ENCODE results near the gene TMEM214.

TMEM214 gene

GRCh38 chr2:27042985-27043634, 10.3 kb downstream of the TMEM214 start:
- no peak overlapping the region for H3K4me3 ChIP-seq (replicated peaks; ENCODE audit: low read depth, low read length)
- no peak for TF ChIP-seq CTCF (IDR thresholded peaks at IDR 0.05; ENCODE audit: low read depth, low read length, missing control alignments)
- DNase-seq (ENCODE audit: extremely low read depth, low read depth): no peak

- no peak for DNase-seq (ENCODE audit: extremely low read depth, low read depth)
- peak overlapping the region; percentile 63 for H3K4me3 ChIP-seq (replicated peaks; ENCODE audit: low read depth, low read length)
- TF ChIP-seq CTCF (IDR thresholded peaks at IDR 0.05; ENCODE audit: low read depth, low read length, missing control alignments): no peak
These were observed 16.9 kb downstream of the TMEM214 start for GRCh38 chr2:27049422-27050280.

- peak overlapping the region; percentile 87 for H3K4me3 ChIP-seq (replicated peaks; ENCODE audit: low read depth, low read length)
- TF ChIP-seq CTCF (IDR thresholded peaks at IDR 0.05; ENCODE audit: low read depth, low read length, missing control alignments): peak; percentile 33
- peak; percentile 91 for DNase-seq (ENCODE audit: extremely low read depth, low read depth)
These were observed 17.7 kb downstream of the TMEM214 start for GRCh38 chr2:27050281-27050995.

GRCh38 chr2:27050996-27051901, 18.5 kb downstream of the TMEM214 start, which contains the start of gene AGBL5:
Gene AGBL5, plus strand, starts transcription at chr2:27051668. Its CDS starts 1,291 bp downstream, at chr2:27052959.
- H3K4me3 ChIP-seq (replicated peaks; ENCODE audit: low read depth, low read length): peak within 1 kb of the TSS; percentile 87
- DNase-seq (ENCODE audit: extremely low read depth, low read depth): peak; percentile 85
- no peak for TF ChIP-seq CTCF (IDR thresholded peaks at IDR 0.05; ENCODE audit: low read depth, low read length, missing control alignments)

- peak overlapping the region; percentile 87 for H3K4me3 ChIP-seq (replicated peaks; ENCODE audit: low read depth, low read length)
- TF ChIP-seq CTCF (IDR thresholded peaks at IDR 0.05; ENCODE audit: low read depth, low read length, missing control alignments): no peak
- DNase-seq (ENCODE audit: extremely low read depth, low read depth): no peak
These were observed 19.3 kb downstream of the TMEM214 start for GRCh38 chr2:27051902-27052645.

All from HFF-Myc (cell line).